OCI-LY3 (cell line): ENCODE measurements around the gene TSC22D3.

Experiments used
- CTCF ChIP-seq: fragments of 200-600, 300-600 bp; sonication (generic); IDR thresholded peaks from 2 replicates; pipeline ENCODE4 v1.5.1; 2014; ENCODE audit warnings: antibody characterized with exemption, low read length, low read depth
- EZH2phosphoT487 ChIP-seq: fragments of 200-600 bp; shearing (Covaris generic); IDR thresholded peaks from 2 replicates; pipeline ENCODE4 v1.6.1; 2018; ENCODE audit warnings: antibody characterized with exemption, mixed run types, low read depth

DNA sequence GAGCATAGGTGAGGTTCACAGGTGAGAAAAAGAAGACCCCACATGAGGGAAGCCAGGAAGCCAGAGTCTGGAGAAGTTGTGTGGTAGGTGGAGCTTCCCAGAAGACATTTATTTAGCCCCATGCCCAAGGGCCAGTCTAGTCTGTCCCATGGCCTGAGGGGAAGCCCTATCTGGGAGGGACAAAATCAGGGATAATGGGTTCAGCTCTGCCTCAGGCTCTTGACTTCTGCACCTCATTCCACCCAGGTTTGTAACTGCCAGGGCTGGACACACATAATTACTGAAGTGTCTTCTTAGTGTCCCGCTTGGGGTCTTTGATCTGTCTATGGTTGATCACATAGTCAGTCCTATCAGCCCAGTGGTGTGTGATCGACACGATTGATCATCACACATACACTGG lies 36.0 kb downstream of the TSC22D3 start:
- no peak for TF ChIP-seq CTCF
- no peak for TF ChIP-seq EZH2phosphoT487
